Spleen (tissue), 7 donors: ENCODE data around the gene KLHL12.

Source experiments
- POLR2A ChIP-seq, 3 donors: fragments of 450-650 bp; IDR thresholded peaks; one replicate each; pipeline ENCODE4 v1.5.1; 2017; ENCODE audit warnings: antibody characterized with exemption in 3 of 3, mild to moderate bottlenecking in 1 of 3
- POLR2AphosphoS5 ChIP-seq, 3 donors: sonication (generic); formaldehyde crosslinking; IDR thresholded peaks; one replicate each; pipeline ENCODE4 v1.5.1; 2017; ENCODE audit warnings: antibody characterized with exemption in 3 of 3
- TF ChIP-seq, protein P1 (sequence below), 11 experiments: fragments of 200-600 bp in 7 of 11; fragments of 450-650 bp in 4 of 11; sonication (generic) in 4 of 11; IDR thresholded peaks in 8 of 11; conservative IDR thresholded peaks in 3 of 11; 1 replicate in 7 of 11; 2 replicates in 4 of 11; pipeline versions ENCODE4 v1.4.0 to v1.8.0; 2016 to 2021; ENCODE audit warnings: antibody characterized with exemption in 11 of 11, inconsistent platforms in 4 of 11, mild to moderate bottlenecking in 1 of 11
- donor health status: DM: no; HTN: no; CAD: no; lungs with moderate emphysema.
- donor health status: DM: no; HTN: no; CAD: no.
- donor health status: DM: no; HTN: no; CAD: no.

DNA sequence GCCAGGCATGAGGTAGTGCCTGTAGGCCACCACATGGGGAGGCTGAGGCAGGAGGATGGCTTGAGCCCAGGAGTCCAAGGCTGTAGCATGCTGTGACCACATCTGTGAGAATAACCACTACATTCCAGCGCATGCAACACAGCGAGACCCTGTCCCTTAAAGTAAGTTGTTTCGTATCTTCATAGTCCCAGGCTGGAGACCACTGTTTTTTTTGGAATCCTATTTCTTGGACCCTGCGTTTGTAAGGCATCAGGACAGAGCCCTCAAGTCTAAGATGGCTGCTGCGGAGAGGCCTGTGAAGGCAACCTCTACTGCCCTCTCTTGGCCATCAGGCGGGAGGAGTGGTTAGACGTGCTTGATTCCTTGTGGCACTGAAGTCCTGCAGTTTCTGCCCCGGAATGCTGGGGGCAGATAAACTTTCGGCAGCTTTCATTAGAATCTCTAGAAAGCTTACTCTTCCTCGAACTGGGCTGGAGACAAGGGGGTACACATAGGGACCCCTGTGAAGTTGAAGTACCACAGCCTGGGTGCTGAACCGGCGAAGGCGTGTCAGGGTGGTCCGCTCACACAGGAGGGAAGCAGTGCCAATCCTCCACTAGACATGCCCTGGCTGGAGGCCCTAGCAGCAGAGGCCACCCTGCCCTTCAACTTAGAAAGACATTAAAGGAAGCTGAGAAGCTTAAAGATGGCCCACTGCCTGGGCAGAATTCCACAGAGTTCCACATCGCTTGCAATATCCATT is 74.7 kb downstream of the KLHL12 start:
- TF ChIP-seq, protein P1, sequence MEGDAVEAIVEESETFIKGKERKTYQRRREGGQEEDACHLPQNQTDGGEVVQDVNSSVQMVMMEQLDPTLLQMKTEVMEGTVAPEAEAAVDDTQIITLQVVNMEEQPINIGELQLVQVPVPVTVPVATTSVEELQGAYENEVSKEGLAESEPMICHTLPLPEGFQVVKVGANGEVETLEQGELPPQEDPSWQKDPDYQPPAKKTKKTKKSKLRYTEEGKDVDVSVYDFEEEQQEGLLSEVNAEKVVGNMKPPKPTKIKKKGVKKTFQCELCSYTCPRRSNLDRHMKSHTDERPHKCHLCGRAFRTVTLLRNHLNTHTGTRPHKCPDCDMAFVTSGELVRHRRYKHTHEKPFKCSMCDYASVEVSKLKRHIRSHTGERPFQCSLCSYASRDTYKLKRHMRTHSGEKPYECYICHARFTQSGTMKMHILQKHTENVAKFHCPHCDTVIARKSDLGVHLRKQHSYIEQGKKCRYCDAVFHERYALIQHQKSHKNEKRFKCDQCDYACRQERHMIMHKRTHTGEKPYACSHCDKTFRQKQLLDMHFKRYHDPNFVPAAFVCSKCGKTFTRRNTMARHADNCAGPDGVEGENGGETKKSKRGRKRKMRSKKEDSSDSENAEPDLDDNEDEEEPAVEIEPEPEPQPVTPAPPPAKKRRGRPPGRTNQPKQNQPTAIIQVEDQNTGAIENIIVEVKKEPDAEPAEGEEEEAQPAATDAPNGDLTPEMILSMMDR (IDR thresholded peaks at IDR 0.05 in 8 of 11, conservative IDR thresholded peaks at IDR 0.05 in 3 of 11) = peak in 8 of 11 experiments; percentile 14 to 60 (median 34)
- TF ChIP-seq POLR2AphosphoS5 (IDR thresholded peaks at IDR 0.05) (no peak), POLR2A (IDR thresholded peaks at IDR 0.05) (no peak)
